Activated CD4-positive, alpha-beta T cell treated with anti-CD3 and anti-CD28 coated beads, Interleukin-2, amount 50 U/mL, for 16 hours (primary cell): ENCODE results near the gene TRIM2.
"Not testable (repeated sequence)": the region's sequence is repeated elsewhere in the genome, so short reads cannot be mapped to it uniquely, and the experiment has no call there.

Experiments
- DNase-seq: peaks from one replicate; pipeline ENCODE4 v3.0.0-alpha.2; 2020

Gene TRIM2

DNA sequence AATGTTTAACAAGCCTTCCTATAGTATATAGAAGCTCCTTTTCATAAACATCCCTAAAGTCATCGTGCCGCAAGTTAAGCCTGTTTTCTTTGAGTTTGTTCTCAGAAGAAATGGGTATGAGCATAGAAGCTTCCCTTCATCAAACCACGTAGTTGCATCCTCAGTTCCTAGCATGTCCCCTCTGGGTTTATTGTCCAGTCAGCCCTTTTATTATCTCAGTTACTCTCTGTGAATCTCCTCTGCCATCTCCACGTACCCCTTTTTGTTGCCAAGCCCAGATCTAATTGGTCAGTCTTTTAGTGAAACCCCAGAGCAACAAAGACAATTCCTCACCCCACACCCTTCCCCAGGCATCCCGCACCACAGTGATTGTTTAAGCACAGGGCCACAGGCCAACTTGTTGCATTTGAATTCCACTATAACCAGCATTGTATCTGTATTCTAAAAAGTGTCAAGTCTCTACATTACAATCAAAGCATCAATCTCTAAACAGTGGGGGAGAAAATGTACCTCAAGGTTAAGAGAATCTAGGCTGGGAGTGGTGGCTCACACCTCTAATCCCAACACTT is 12.4 kb upstream of the TRIM2 start:
- no peak for DNase-seq

DNA sequence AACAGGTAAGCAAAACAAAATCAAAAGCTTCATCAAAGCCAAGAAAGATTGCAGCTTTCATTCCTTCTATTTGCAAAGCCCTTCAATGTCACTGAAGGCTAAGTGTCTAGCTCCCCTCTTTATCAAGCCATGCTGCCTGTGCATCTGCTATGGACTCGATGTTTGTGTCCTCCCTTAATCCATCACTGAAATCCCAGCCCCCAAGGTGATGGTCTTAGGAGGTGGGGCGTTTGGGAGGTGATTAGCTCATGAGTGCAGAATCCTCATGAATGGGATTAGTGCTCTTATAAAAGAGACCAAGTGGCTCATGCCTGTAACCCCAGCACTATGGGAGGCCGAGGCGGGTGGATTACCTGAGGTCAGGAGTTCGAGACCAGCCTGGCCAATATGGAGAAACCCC is 6.9 kb upstream of the TRIM2 start:
- no peak for DNase-seq

DNA sequence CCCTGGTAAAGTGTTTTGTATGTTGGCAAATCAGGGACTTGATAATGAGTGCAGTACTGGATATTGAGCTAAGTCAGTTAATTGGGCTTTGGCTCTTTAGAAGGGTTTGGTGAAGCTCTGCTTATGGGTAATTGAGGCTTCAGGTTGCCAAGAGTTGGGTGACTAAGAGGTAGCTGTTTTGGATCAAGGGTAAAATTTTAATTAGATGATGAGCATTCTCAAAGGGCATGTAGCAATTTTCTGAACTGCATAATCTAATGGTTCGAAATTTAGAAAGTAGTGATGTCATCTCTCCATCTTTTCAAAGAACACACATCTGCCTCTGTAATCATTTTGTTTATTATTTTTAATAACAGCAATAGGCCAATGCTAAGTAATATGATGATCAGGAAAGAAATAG is 5.5 kb upstream of the TRIM2 start:
- no peak for DNase-seq

DNA sequence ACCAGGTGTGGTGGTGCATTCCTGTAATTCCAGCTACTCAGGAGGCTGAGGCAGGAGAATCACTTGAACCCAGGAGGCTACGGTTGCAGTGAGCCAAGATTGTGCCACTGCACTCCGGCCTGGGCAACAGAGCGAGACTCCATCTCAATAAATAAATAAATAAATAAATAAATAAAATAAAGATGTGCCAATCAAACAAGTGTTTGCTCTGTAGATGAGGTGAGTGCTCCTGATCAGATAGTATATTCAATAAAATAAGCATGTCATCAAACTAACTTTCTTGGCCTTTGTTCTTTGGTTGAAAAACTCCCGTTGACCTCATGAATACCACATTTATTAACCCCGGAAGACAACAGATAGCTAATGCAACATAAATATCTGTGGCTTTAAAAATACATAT is 497 bp upstream of the TRIM2 start:
- not testable (repeated sequence) for DNase-seq

DNA sequence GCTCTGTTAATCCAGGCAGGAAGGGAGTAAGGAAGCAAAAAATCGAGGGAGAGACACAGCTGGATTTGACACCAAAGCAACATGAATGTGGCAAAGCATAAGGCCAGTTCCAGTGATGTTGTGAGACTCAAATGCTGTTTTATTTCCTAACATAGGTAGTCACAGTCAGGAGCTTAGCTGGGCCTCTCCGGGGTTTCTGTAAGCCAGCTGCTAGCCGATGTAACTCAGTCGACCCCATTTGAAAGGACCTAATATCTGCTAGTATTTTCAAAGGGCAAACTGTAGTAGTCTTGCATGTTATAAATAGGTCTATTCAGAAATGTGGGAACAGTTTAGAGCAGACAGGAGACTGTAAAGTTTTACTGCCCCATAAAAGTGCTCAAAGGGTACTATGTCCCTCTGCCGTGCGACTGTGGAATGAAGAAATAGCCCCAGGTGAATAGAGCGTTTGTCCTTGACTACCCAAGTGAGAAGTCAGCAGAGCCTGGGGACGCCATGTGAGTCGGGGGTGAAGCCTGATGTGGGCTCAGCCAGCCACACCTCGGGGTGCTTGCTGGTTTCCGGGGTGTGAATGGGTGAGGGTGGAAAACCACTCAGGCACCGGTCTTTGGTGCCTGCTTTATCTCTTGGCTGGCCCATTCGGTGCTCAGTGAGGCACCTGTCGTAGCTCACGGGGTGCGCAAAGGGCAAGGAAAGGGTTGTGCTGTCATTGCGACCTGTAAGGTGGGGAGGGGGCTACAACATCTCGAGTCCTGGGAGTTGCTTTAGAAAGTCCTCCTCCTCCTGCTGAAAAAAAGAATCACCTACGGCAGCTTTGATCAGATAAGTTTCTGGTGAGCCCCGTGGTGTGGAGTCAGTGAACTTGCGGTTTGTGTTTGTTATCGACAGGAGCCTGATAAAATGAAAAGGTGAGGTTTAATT is 745 bp downstream of the TRIM2 start:
- peak; percentile 13 for DNase-seq

DNA sequence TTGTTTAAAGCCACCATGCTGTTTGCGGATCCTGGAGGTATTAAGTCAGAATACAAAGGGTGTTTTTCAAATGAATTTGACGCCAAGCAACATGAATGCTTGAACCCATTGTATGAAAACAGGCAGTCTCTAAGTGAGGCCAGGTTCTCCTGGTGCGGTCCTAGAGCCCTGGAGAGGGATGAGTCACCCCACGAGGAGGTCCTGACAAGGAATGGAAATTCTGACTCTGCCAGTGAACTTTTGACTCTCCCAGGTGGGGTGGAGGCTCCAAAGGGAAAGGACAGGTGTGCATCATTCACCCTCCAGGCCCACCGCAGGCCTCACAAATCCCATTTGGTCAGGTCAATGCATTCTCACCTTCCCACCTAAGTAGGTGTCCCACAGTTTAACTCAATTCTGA is 1.5 kb downstream of the TRIM2 start:
- DNase-seq, result peak; percentile 22

DNA sequence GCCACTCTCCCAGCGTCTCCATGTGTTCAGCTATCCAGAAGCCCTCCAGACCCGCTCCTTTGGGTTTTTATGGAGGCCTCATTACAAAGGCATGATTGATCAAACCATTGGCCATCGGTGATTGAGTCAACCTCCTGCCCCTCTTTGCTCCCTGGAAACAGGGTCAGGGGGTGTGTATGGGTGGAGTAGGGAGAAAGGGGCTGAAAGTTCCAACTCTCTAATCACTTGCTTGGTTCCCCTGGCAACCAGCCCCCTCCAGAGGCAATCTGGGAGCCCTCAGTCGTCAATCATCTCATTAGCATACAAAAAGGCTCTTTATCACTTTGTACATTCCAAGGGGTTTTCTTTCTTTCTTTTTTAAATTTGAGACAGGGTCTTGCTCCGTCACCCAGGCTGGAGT is 2.3 kb downstream of the TRIM2 start:
- no peak for DNase-seq

DNA sequence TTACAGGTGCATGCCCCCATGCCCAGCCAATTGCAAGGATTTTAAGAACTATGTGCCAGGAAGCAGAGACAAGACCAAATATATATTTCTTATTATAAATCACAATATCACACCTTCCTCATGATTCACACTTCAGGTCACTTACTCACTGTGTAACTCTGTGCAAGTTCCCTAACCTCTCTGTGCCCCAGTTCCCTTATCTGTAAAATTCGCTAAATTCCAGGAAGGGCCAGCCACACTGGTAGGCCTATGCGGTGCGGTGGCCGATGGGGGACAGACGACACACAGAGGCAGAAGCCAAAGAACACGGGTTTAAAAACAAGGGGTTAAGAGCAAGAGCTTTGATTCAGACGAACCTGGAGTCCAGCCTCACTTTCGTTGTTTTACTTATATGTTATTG is 2.8 kb downstream of the TRIM2 start:
- DNase-seq, result peak; percentile 25

DNA sequence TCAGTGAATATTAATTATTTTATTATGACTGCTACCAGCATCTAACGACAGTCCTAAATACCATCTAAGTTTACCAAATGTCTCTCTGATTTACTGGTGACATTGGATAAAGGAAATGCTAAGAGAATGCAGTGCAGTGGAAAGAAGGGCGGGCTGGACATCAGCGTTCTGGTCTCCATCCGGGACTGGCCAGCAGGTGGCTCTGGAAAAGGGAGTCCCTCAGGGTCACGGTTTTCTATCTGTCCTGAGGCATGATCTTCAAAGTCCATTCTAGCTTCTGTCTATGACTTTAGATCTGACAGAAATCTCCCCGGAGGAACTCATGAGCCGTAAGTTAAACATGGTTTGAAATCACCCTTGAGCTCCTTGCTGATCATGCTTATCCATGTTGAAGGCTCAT is 3.3 kb downstream of the TRIM2 start:
- DNase-seq, result no peak

DNA sequence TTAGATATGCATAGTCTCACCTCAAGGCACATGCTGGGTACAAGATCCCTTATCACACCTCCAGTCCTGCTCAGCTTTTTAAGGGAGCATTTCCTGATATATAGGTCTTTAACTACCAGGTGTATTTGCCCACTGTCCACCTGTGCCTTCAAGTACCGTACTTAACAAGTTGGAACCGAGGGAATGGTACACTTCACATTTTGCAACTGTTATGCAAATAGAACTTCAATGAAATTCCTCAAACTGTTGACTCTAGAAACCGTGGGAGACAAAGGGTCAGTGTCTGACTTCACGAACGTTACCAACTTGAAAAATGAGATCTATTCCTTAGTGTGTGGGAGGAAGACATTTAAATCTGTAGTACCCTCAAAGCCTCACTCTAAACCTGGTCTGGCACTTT is 5.2 kb downstream of the TRIM2 start:
- DNase-seq, result no peak

DNA sequence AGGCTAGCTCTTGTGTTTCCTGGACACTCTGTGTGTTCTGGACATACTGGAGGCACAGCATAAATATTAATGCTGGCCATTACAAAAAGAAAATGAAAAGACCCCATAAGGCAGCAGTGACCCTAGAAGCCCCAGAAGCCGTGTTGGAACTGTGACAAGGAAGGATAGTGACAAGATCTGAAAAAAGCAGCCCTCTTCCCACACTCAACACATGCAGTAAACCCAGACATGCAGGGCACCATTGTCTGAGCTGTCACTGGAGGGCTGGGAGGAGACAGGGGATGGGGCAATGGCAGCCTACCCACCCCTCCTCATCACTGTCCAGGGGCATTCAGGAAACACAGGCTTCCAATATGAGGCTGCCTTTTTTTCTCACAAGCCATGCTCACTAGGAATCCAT is 6.5 kb downstream of the TRIM2 start:
- DNase-seq, result no peak

DNA sequence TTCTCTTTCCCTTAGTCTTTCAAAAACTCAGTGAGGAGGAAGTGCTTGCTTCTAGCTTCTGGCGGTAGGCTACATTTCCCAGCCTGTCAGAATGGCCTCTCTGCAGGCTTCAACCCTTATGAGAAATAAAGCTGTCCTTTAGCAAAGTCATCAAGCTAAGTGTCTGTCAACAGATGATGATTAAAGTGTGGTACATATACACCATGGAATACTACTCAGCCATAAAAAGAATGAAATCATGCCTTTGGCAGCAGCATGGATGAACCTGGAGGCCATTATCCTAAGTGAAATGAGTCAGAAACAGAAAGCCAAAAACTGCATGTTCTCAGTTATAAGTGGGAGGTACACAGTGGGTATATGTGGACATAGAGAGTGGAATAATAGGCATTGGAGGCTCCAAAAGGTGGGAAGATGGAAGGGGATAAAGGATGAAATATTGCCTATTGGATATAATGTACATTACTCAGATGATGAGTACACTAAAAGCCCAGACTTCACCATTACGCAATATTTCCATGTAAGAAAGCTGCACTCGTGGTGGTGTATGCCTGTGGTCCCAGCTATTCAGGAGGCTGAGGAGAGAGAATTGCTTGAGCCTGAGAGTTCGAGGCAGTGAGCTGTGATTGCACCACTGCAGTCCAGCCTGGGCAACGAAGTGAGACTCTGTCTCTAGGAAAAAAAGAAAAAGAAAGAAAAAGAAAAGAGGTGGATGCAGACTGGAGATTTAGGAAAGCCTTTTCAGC is 7.9 kb downstream of the TRIM2 start:
- DNase-seq, result no peak

DNA sequence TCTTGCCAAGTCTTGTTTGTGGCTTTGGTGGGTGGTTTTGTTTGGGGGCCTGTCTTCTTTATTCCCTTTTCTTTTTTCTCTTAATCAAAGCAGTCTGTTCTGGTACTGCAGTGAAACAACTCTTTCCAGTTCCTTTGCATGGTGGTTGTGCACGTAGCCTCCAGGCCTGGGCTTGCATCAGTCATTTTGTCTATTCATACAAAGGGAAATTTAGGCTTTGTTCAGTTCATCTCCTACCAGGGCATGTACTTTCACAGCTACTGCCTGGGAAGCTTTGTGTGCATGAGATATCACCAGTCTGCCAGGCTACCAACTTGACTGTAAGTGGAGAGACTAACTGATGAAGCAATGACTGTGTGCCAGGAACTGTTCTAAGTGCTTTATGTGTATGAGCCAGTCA is 8.5 kb downstream of the TRIM2 start:
- DNase-seq, result no peak

DNA sequence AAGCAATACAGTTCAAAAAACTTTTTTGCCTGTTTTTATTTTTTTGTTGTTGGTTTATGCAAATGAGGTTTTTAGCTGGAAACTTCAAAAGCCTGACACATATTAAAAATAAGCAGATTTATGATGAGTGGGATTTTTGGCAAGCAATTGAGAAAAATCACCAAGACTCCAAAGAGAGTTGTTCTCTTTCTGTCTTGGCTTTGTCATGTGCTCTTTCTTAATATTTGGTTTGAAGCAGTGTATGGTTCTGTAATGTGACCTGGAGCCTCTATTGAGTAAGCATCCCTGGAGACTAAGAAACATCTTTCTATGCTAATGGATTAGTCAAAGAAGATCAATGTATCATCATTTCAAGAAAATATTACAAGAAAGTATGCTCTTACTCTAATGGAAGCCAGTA is 11.7 kb downstream of the TRIM2 start:
- no peak for DNase-seq

DNA sequence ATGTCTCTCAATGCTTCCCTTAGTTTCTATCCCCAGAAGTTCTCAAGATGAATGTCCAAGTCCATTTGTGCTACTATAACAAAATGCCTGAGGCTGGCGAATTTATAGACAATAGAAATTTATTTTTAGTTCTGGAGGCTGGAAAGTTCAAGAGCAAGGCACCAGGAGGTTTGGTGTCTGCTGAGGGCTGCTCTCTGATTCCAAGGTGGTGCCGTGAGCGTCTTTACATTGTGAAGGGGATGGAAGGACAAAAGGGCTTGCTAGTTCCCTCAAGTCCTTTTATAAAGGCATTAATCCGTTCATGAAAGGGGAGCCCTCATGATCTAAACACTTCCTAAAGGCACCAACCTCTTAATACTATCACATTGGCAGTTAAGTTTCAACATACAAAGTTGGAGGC is 12.3 kb downstream of the TRIM2 start:
- no peak for DNase-seq

DNA sequence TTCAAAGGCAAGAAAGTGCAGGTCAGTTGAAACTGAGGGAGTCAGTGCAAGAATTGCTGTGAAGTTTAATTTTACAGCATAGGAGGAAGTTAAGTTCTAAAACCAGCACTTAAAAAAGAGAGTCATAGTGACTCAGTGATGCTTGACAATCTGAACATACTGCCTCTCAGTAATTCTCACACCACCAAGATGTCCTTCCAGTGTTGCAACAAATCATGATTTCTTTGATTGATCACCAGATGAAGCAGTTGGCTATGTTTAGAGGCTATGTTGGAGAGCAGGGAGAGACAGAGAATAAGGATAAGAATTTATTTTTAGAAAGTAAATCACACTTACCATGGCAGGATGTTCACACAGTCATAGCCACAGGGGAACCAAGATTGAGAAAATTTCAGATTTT is 13.2 kb downstream of the TRIM2 start:
- no peak for DNase-seq

DNA sequence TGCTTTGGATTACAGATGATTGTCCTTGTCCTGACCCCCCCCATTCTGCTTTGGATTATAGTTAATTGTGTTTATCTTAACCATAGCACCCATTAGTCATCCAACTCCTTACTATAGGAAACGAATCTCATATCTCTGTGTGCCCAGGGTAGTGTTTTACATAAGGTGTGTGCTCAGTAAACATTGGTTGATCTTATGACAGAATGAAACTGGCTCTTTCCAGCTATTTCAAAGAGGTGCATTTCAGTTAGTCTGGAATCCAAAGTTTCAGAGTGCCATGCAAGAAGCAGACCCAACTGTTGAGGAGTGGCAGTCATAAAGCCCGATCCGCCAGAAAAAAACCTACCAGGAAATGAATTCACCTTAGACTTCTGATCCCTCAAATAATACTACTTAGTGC is 14.7 kb downstream of the TRIM2 start:
- DNase-seq, result no peak

DNA sequence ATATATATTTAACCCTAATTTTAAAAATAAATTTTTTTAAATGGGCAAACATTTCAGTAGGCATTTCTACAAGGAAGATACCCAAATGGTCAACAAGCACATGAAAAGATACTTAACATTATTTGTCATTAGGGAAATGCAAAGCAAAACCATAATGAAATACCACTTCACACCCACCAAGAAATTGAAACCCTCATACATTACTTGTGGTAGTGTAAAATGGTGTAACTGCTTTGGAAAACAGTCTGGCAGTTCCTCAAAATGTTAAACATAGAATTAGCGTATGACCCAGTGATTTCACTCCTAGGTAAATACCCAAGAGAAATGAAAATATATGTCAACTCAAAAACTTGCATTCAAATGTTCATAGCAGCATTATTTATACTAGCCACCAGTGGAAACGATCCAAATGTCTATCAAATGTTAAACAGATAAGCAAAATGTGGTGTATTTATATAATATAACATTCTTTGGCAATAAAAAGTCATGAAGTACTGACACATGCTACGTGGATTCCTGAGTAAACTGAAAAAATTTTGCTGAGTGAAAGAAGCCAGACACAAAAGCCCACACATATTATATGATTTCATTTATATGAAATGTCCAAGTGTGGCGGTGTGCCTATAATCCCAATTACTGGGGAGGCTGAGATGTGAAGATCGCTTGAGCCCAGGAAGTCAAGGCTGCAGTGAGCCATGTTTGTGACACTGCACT is 16.6 kb downstream of the TRIM2 start:
- DNase-seq, result no peak

DNA sequence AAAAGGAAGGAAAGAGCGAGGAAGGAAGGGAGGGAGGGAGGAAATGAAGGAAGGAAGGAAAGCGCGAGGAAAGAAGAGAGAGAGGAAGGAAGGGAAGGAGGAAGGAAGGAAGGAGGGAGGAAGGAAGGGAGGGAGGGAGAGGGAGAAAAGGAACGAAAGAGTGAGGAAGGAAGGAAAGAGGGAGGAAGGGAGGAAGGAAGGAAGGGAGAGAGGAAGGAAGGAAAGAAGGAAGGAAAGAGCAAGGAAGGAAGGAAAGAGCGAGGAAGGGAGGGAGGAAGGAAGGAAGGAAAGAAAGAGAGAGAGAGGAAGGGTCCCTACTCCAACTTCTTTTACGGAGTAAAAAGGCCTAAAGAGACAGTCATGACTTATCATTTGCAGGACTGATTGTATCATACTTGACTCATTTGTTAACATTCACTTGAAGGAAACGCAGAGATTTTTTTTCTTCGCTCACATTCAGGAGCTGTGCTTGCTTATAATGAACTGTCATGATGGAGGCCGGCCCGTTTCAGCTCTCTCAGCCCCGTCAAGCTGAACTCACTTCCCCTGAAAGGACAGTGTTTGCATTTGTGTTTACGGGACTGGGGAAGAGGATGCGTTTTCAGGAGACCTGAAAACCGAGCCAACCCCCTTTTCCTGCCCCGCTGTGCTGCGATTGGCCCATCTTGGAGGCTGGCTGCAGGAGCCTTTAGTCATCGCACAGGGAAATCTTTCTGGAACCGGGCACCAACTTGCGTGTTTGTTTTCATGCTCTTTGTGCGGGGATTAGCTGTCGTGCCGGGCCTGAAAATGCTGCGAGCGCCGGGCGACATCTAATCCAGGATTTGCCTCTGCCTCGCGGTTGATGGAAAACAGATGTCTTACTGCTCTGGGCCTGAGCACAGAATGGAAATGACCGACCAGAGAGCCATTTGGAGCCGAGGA is 17.8 kb downstream of the TRIM2 start:
- DNase-seq, result peak; percentile 43

DNA sequence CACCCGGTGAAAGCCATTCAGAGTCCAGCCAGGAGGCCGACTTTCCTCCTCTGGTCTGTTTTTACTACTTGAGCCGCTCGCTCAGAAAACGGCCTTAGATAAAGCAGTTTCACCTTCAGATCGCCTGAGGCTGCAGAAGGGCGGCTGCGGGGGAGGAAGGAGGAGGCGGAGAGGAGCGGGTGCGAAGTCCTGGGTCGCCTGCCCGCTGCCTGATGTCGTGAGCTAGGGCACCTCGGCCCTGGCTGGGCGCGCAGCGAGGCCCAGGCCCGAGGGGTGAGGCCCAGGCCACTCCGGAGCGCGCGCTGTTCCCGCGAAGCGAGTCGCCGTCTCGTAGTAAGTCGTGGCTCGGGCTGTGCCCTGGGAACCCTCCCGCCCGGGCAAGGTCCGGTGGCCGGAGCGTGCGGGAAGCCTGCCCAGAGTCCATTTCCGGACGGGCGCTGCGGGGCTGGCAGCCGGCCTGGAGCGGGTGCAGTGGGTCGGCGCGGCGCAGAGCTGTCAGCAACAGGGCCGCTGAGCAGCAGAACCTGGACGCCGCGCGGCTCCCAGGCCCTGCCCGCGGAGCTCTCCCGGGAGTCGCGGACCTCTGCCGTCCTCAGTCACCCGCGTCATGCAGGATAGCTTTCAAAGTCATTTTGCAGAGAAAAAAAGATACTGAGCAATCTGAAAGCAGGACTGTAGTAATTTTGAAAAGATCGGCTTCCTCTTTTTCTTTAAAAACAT is 18.6 kb downstream of the TRIM2 start:
- peak; percentile 32 for DNase-seq

DNA sequence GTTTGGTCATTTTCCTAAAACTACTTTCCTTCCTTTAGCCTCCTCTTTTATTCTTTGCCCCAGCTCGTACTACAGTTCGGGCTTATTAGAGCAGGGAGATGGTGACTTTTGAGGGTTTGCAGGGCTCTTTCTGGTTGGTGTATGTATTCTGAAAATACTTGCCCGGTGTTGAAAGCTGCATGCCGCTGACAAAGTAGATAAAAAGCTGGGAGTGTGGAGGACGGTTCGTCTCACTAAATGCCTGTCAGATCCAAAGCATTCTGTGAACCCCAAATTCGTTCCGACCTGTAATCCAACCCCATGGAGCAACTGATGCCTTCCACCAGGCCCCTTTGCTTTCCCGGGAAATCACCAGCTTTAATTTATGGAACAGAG is 19.2 kb downstream of the TRIM2 start:
- DNase-seq, result no peak

DNA sequence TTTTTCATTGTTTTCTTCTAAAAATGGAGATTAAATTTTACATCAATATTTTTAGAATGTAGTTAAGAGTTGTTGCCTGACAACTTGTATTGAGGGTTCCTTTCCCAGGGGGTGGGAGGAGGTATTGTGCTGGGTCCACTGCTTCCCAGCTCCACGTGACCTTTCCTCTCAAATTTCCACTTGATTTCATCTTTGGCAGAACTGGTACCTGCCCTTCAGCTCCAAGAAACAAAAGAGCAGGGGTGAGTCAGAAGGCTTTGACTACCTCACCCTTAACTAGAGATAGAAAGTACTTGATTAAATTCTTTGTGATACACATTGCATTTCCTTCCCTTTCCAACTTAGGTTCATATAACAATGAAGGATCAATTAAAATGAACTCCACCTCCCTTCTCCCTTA is 19.7 kb downstream of the TRIM2 start:
- DNase-seq, result no peak
